ENCODE results near the gene SNX6.
"Not testable (repeated sequence)": the region's sequence is repeated elsewhere in the genome, so short reads cannot be mapped to it uniquely, and the experiment has no call there.

SNX6 gene

GRCh38 chr14:34562776-34563150 is 67.2 kb downstream of the SNX6 start:
- no peak for FAIRE-seq
- TF ChIP-seq POLR2A (IDR thresholded peaks at IDR 0.05; ENCODE audit: low read depth, low read length), result no peak

GRCh38 chr14:34562037-34562775 is 67.7 kb downstream of the SNX6 start:
- not testable (repeated sequence) for DNase-seq (ENCODE audit: insufficient read length, low spot score)
- FAIRE-seq, result peak; percentile 20

More at GRCh38 chr14:34562776-34563150, 67.2 kb downstream of the SNX6 start:
- DNase-seq (ENCODE audit: insufficient read length, low spot score), result no peak

GRCh38 chr14:34556498-34556829 is 73.5 kb downstream of the SNX6 start:
- not testable (repeated sequence) for FAIRE-seq; DNase-seq (ENCODE audit: insufficient read length, low spot score)

- DNase-seq (ENCODE audit: insufficient read length, low spot score), result not testable (repeated sequence)
- peak; percentile 98 for FAIRE-seq
Measured at GRCh38 chr14:34555583-34556497, 74.1 kb downstream of the SNX6 start.

- no peak for TF ChIP-seq POLR2A (IDR thresholded peaks at IDR 0.05; ENCODE audit: low read depth, low read length)
- no peak for FAIRE-seq
- no peak for DNase-seq (ENCODE audit: insufficient read length, low spot score)
Measured at GRCh38 chr14:34554540-34555250, 75.3 kb downstream of the SNX6 start.

GRCh38 chr14:34549276-34549966 is 80.5 kb downstream of the SNX6 start:
- not testable (repeated sequence) for FAIRE-seq

GRCh38 chr14:34548472-34548981 is 81.4 kb downstream of the SNX6 start:
- no peak for FAIRE-seq
- TF ChIP-seq POLR2A (IDR thresholded peaks at IDR 0.05; ENCODE audit: low read depth, low read length), result no peak
- no peak for DNase-seq (ENCODE audit: insufficient read length, low spot score)

More at GRCh38 chr14:34549276-34549966, 80.5 kb downstream of the SNX6 start:
- DNase-seq (ENCODE audit: insufficient read length, low spot score), result not testable (repeated sequence)

- FAIRE-seq; DNase-seq (ENCODE audit: insufficient read length, low spot score): not testable (repeated sequence)
Measured at GRCh38 chr14:34547136-34547520, 82.8 kb downstream of the SNX6 start.

GRCh38 chr14:34546272-34547135 is 83.4 kb downstream of the SNX6 start:
- DNase-seq (ENCODE audit: insufficient read length, low spot score), result not testable (repeated sequence)
- FAIRE-seq, result peak; percentile 99

GRCh38 chr14:34540181-34541059 is 89.5 kb downstream of the SNX6 start:
- FAIRE-seq, result peak; percentile 48
- DNase-seq (ENCODE audit: insufficient read length, low spot score), result not testable (repeated sequence)

GRCh38 chr14:34539407-34540180 is 90.4 kb downstream of the SNX6 start, which contains the start of gene EAPP:
EAPP (minus strand) TSS chr14:34539701; CDS start chr14:34539628, 73 bp downstream.
- TF ChIP-seq POLR2A (IDR thresholded peaks at IDR 0.05; ENCODE audit: low read depth, low read length), result peak; percentile 45
- peak; percentile 36 for FAIRE-seq
- peak; percentile 90 for DNase-seq (ENCODE audit: insufficient read length, low spot score)
